DMS153 (cell line): Measurements from ENCODE around the gene KMT5C.

Experiments used
- DNase-seq: peaks from one replicate; lab custom pipeline; 2025; lab: John Stamatoyannopoulos, UW

KMT5C gene

GRCh38 chr19:55368701-55369563 lies 29.3 kb downstream of the KMT5C start:
- DNase-seq = no peak

GRCh38 chr19:55369653-55370304 lies 30.1 kb downstream of the KMT5C start:
- no peak for DNase-seq

- DNase-seq = no peak
Observed at GRCh38 chr19:55370305-55370988, 30.8 kb downstream of the KMT5C start, which contains the start of gene IL11. TSS of gene IL11 (minus strand) at chr19:55370463. CDS start at chr19:55370310, 153 bp downstream.

- DNase-seq = no peak
Observed at GRCh38 chr19:55372316-55373081, 32.8 kb downstream of the KMT5C start.

- no peak for DNase-seq
Observed at GRCh38 chr19:55373306-55373992, 33.8 kb downstream of the KMT5C start.

GRCh38 chr19:55373993-55374757 lies 34.5 kb downstream of the KMT5C start:
- DNase-seq = no peak

- DNase-seq = no peak
Observed at GRCh38 chr19:55376241-55376933, 36.7 kb downstream of the KMT5C start, which contains the start of gene TMEM190. TSS of gene TMEM190 (plus strand) at chr19:55376826. CDS start at chr19:55376854, 28 bp downstream.

- no peak for DNase-seq
Observed at GRCh38 chr19:55377356-55378131, 37.9 kb downstream of the KMT5C start.

- no peak for DNase-seq
Observed at GRCh38 chr19:55379174-55379573, 39.5 kb downstream of the KMT5C start.

GRCh38 chr19:55382013-55382412 lies 42.3 kb downstream of the KMT5C start:
- no peak for DNase-seq

- no peak for DNase-seq
Observed at GRCh38 chr19:55382522-55383054, 42.9 kb downstream of the KMT5C start.

GRCh38 chr19:55383279-55384130 lies 43.8 kb downstream of the KMT5C start:
- peak; percentile 28 for DNase-seq

- DNase-seq = peak; percentile 36
Observed at GRCh38 chr19:55384131-55384919, 44.6 kb downstream of the KMT5C start, which contains the start of gene TMEM238. TSS of gene TMEM238 (minus strand) at chr19:55384292. CDS start at chr19:55384259, 33 bp downstream.

- peak; percentile 94 for DNase-seq
Observed at GRCh38 chr19:55384920-55385723, 45.4 kb downstream of the KMT5C start.

- DNase-seq = peak; percentile 96
Observed at GRCh38 chr19:55385724-55386492, 46.2 kb downstream of the KMT5C start, which contains the start of gene RPL28. TSS of gene RPL28 (plus strand) at chr19:55385932. CDS start at chr19:55386358, 426 bp downstream.
